Mesothelial cell of epicardium (in vitro differentiated cells): Measurements from ENCODE around the gene OIT3. TPM values are rescaled to one million over a fixed set of nuclear protein-coding genes. Genes with fewer than 3 reads are reported as not detected.

ENCODE experiments used
- DNase-seq, 2 experiments: peaks; one replicate each; pipeline ENCODE4 v3.0.0; 2021; ENCODE audit warnings: low spot score in 2 of 2; ENCODE audit not compliant: unreplicated experiment in 2 of 2
- H3K27ac Mint-ChIP-seq: 2 replicates; pipeline ENCODE4 v1.8.0; 2021; ENCODE audit warnings: mixed read lengths
- H3K27me3 Mint-ChIP-seq: 2 replicates; pipeline ENCODE4 v1.8.0; 2021; ENCODE audit warnings: low read depth, mixed read lengths
- H3K36me3 Mint-ChIP-seq: 2 replicates; pipeline ENCODE4 v1.8.0; 2021; ENCODE audit warnings: mixed read lengths
- H3K4me1 Mint-ChIP-seq: 2 replicates; pipeline ENCODE4 v1.8.0; 2021; ENCODE audit warnings: mixed read lengths
- H3K4me3 Mint-ChIP-seq: 2 replicates; pipeline ENCODE4 v1.8.0; 2021; ENCODE audit warnings: mild to moderate bottlenecking, moderate library complexity, mixed read lengths
- H3K9me3 Mint-ChIP-seq: 2 replicates; pipeline ENCODE4 v1.8.0; 2021; ENCODE audit warnings: mixed read lengths
- CTCF ChIP-seq: fragments of 200-600 bp; sonication (generic); IDR thresholded peaks from one replicate; pipeline ENCODE4 v1.5.0; 2021; ENCODE audit warnings: antibody characterized with exemption; ENCODE audit not compliant: unreplicated experiment
- total RNA-seq: library from RNA; stranded (reverse); gene quantifications from 3 replicates; pipeline ENCODE4 v1.2.1, GENCODE V29; 2021

Gene OIT3
- total RNA-seq, 1 donor from 2014 or later: 0.34 TPM

DNA sequence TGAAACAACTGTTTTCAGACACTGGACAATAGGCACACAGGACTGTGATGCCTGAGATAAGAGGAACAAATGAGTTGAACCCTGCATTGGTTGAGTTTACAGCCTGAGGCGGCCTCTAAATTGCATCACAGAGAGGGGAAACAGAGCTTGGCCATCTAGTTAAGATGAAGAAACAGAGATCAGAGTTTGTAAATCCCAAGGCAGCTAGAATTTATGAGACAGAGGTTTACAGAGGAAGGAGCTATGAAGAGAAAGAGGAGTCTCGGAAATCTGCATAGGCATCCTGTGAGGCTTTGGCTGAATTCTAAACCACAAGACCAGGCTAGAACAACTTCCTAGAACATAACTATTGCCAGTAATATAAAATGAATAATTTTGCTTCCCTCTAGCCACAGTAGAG is 41.0 kb upstream of the OIT3 start:
- no peak for DNase-seq
- H3K9me3 Mint-ChIP-seq: peaks cover 24% of the 10 kb centered on the region
- H3K27me3 Mint-ChIP-seq: no peaks in the 10 kb centered on the region
- H3K4me1 Mint-ChIP-seq: no peaks in the 10 kb centered on the region
- TF ChIP-seq CTCF: no peak
- no peak overlapping the region for H3K4me3 Mint-ChIP-seq
- H3K27ac Mint-ChIP-seq: no peak overlapping the region
- peaks cover 35% of the 10 kb centered on the region for H3K36me3 Mint-ChIP-seq

- peaks cover 26% of the 10 kb centered on the region for H3K36me3 Mint-ChIP-seq
- H3K27ac Mint-ChIP-seq: no peak overlapping the region
- peaks cover 24% of the 10 kb centered on the region for H3K9me3 Mint-ChIP-seq
- H3K4me1 Mint-ChIP-seq: no peaks in the 10 kb centered on the region
- TF ChIP-seq CTCF: no peak
- H3K27me3 Mint-ChIP-seq: no peaks in the 10 kb centered on the region
- no peak for DNase-seq
- H3K4me3 Mint-ChIP-seq: no peak overlapping the region
These were observed 38.4 kb upstream of the OIT3 start for GRCh38 chr10:72855129-72855528.

- Mint-ChIP-seq H3K36me3 (peaks cover 28% of the 10 kb centered on the region), H3K9me3 (peaks cover 24% of the 10 kb centered on the region), H3K4me3 (no peak overlapping the region), H3K4me1 (no peaks in the 10 kb centered on the region), H3K27me3 (no peaks in the 10 kb centered on the region), H3K27ac (no peak overlapping the region)
- no peak for DNase-seq
- TF ChIP-seq CTCF: no peak
These were observed 37.7 kb upstream of the OIT3 start for GRCh38 chr10:72855790-72856189.

DNA sequence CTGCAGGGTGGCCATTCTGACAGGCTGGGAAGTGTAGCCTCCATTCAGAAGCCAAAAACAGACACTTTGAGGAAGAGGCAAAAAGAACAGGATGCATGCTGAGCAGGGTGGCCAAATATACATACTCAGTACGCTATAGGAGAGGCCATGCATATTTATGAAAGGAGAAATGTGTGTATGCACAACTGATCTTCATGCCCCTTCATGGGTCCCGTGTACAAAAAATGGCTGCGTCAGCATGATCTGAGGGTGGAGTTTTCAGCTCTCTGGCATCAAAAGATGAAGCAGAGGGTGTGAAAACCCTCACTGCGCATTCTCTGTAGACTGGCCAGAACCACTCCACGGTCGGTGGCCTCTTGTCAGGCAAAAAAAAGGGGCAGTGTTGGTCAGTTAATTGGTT is 35.5 kb upstream of the OIT3 start:
- Mint-ChIP-seq H3K9me3 (peaks cover 5% of the 10 kb centered on the region), H3K4me3 (no peak overlapping the region), H3K27ac (no peak overlapping the region), H3K27me3 (no peaks in the 10 kb centered on the region), H3K4me1 (no peaks in the 10 kb centered on the region), H3K36me3 (peaks cover 15% of the 10 kb centered on the region)
- TF ChIP-seq CTCF: no peak
- no peak for DNase-seq

GRCh38 chr10:72862957-72863356 is 30.6 kb upstream of the OIT3 start:
- no peaks in the 10 kb centered on the region for H3K4me1 Mint-ChIP-seq
- DNase-seq: no peak
- no peak for TF ChIP-seq CTCF
- no peak overlapping the region for H3K27ac Mint-ChIP-seq
- no peak overlapping the region for H3K4me3 Mint-ChIP-seq
- peaks cover 15% of the 10 kb centered on the region for H3K36me3 Mint-ChIP-seq
- H3K27me3 Mint-ChIP-seq: no peaks in the 10 kb centered on the region
- no peaks in the 10 kb centered on the region for H3K9me3 Mint-ChIP-seq
